ENCODE data around the gene TMEM236. TPM values are rescaled to one million over a fixed set of nuclear protein-coding genes. Genes with fewer than 3 reads are reported as not detected.

The TMEM236 gene
- total RNA-seq, 1 donor from 2014 or later, result 0.66 TPM

DNA sequence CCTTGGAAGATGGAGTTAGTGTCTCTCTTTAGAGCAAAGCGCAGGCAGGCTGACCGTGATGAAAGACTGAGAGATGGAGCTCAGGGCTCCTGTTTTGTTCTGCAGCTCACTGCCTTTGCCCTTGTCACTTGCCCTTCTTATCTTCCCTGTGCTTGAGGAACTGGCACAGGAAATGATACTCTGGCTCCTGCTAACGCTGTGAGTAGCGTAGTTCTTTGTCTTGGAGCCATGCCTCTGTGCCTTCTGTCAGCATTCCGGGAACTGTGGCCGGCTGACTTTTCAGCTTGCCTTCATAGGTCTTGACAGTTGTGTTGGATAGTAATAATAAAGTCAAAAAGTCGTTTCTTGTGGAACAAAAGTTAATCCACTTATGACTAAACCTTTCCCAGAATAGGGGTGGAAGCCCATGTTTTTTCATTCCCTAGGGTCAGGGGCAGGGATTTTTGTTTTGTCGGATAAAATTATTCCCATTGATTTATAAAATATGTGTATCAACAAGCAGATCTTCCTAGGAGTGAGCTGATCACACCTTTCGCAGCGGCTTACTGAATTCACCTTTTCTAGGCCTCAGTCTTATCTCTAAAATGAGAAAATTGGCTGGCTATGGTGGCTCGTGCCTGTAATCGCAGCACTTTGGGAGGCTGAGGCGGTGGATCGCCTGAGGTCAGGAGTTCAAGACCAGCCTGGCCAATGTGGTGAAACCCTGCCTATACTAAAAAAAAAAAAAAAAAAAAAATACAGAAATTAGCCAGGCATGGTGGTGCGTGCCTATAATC, 16.6 kb upstream of the TMEM236 start:
- H3K36me3 ChIP-seq, result no peaks in the 10 kb centered on the region
- H3K9me3 ChIP-seq (replicated peaks), result no peaks in the 10 kb centered on the region
- no peak overlapping the region for H3K4me3 ChIP-seq
- H3K27me3 ChIP-seq (ENCODE audit: low read depth), result no peaks in the 10 kb centered on the region
- intact Hi-C loops (cut with micrococcal nuclease), result loop anchor here (10.0 kb wide), 1 partner anchor 479 kb away; no protein-coding TSS in a partner anchor
- H3K27ac ChIP-seq (replicated peaks), result peak overlapping the region; percentile 78
- TF ChIP-seq CTCF (IDR thresholded peaks at IDR 0.05; ENCODE audit: borderline replicate concordance), result no peak
- no peak for DNase-seq
- H3K4me1 ChIP-seq, result peaks cover 25% of the 10 kb centered on the region

DNA sequence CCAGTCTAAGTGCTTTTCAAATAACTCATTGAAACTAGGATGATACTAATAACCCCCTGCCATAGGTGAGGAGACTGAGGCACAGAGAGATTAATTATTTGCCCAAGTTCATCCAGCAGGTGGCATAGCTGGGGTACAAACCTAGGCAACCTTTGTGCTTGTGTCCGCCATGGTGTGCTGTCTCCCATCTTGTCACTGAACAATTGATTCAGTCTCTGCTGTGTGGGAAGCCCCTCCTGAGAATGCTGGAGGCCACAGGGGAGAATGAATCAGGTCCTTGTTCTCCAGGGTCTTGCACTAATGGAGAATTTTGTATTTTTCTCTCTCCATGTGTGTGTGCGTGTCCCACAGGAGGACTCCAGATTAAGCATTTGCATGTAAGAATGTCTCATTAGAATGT, 15.8 kb upstream of the TMEM236 start:
- Histone ChIP-seq H3K9me3 (replicated peaks) (no peaks in the 10 kb centered on the region), H3K4me3 (no peak overlapping the region), H3K4me1 (peaks cover 25% of the 10 kb centered on the region), H3K27me3 (ENCODE audit: low read depth) (no peaks in the 10 kb centered on the region), H3K36me3 (no peaks in the 10 kb centered on the region), H3K27ac (replicated peaks) (peak overlapping the region; percentile 78)
- intact Hi-C loops (cut with micrococcal nuclease), result loop anchor here (10.0 kb wide), 1 partner anchor 479 kb away; no protein-coding TSS in a partner anchor
- TF ChIP-seq CTCF (IDR thresholded peaks at IDR 0.05; ENCODE audit: borderline replicate concordance), result no peak
- no peak for DNase-seq

DNA sequence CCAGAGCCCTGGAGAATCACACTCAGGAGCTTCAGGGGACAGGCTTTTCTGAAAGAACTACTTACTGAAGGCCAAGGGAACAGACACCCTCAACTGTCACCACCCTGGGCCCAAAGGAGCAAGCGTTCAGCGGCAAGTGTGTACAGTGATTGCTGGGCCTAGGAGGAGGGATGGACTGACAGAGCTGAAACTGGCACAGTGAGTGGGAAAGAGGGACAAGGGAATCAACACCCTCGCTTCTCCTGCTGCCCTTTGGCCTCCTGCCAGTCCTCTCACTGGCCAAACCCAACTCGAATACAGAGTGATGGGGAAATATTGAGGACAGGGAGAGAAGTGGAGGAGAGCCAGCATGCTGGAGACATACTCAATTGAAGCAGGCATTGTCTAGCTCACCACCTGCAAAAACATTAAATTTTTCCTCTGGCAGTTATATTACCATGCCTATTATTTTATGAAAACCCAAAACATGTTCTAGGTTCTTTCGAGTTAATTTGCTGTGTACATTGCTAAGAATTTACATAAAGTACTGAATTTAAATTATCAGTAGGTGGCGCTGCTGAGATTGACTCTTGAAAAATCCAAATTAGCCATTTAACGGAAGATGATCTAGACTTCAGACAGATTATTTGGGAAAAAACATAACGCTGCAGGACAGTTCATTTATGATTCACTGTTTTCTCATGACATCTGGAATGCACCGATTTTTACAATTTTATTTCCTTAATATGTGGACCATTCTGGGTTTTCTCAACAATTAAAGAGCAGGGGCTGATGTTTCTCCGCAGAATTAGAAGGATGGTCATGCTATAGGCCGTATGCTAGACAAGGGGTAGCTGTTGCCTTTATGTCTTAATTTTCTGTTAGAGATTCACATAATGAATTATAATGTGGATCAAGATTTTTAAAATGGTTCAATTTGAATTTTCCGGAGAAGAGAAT, 14.7 kb upstream of the TMEM236 start:
- Histone ChIP-seq H3K27ac (replicated peaks) (peak overlapping the region; percentile 15), H3K4me3 (no peak overlapping the region), H3K27me3 (ENCODE audit: low read depth) (no peaks in the 10 kb centered on the region), H3K4me1 (peaks cover 25% of the 10 kb centered on the region), H3K9me3 (replicated peaks) (no peaks in the 10 kb centered on the region), H3K36me3 (no peaks in the 10 kb centered on the region)
- TF ChIP-seq CTCF (IDR thresholded peaks at IDR 0.05; ENCODE audit: borderline replicate concordance), result peak; percentile 72
- intact Hi-C loops (cut with micrococcal nuclease), result loop anchor here (10.0 kb wide), 1 partner anchor 478 kb away; no protein-coding TSS in a partner anchor
- DNase-seq, result peak; percentile 43

DNA sequence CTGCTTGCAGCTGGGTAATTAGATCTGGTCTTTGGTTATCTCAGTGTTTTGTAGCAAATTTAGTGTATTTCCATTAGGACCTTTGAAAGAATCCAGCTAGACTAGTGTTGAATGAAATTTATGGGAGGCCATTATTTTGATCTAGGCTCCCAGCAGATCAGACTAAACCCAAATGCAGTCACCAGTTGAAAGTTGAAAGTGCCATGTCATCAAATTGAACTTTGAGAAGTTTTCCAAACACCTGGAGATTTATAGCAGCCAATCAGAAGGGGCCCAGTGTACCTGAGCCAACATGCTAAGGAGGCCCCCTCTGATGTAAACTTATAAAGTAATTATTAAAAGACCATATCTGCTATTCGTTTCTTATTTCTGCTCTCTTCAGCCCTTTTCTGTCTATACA, 11.3 kb upstream of the TMEM236 start:
- H3K36me3 ChIP-seq, result no peaks in the 10 kb centered on the region
- no peak for DNase-seq
- no peak overlapping the region for H3K4me3 ChIP-seq
- intact Hi-C loops (cut with micrococcal nuclease), result loop anchor here (5.0 kb wide), 1 partner anchor 133 kb away; no protein-coding TSS in a partner anchor
- peaks cover 38% of the 10 kb centered on the region for H3K4me1 ChIP-seq
- no peaks in the 10 kb centered on the region for H3K27me3 ChIP-seq (ENCODE audit: low read depth)
- H3K27ac ChIP-seq (replicated peaks), result no peak overlapping the region
- no peaks in the 10 kb centered on the region for H3K9me3 ChIP-seq (replicated peaks)
- TF ChIP-seq CTCF (IDR thresholded peaks at IDR 0.05; ENCODE audit: borderline replicate concordance), result no peak

GRCh38 chr10:17742918-17743317, 9.1 kb upstream of the TMEM236 start:
- H3K4me1 ChIP-seq, result peaks cover 25% of the 10 kb centered on the region
- no peaks in the 10 kb centered on the region for H3K9me3 ChIP-seq (replicated peaks)
- H3K4me3 ChIP-seq, result no peak overlapping the region
- H3K27ac ChIP-seq (replicated peaks), result no peak overlapping the region
- TF ChIP-seq CTCF (IDR thresholded peaks at IDR 0.05; ENCODE audit: borderline replicate concordance), result peak; percentile 93
- DNase-seq, result peak; percentile 45
- H3K36me3 ChIP-seq, result no peaks in the 10 kb centered on the region
- H3K27me3 ChIP-seq (ENCODE audit: low read depth), result no peaks in the 10 kb centered on the region
- intact Hi-C loops (cut with micrococcal nuclease), result loop anchor here (5.0 kb wide), 1 partner anchor 136 kb away; no protein-coding TSS in a partner anchor
